Mesendoderm (in vitro differentiated cells): ENCODE measurements around the gene CARM1.
A peak's percentile ranks its signal among the peaks of the same experiment; 100 is the strongest.
"Not testable (repeated sequence)": the region's sequence is repeated elsewhere in the genome, so short reads cannot be mapped to it uniquely, and the experiment has no call there.

ENCODE experiments used
- DNase-seq: peaks from one replicate; pipeline ENCODE4 v3.0.0; 2013
- H2AK5ac ChIP-seq: 2 replicates; pipeline ENCODE4 v1.6.1; 2013; ENCODE audit warnings: low read length, inconsistent platforms
- H2BK120ac ChIP-seq: 2 replicates; pipeline ENCODE4 v1.6.1; 2013; ENCODE audit warnings: low read depth, mild to moderate bottlenecking, low read length, moderate library complexity, mixed read lengths
- H2BK15ac ChIP-seq: replicated peaks from 2 replicates; pipeline ENCODE4 v1.6.1; 2013; ENCODE audit warnings: low read depth, mild to moderate bottlenecking, moderate library complexity
- H2BK5ac ChIP-seq: 2 replicates; pipeline ENCODE4 v1.6.1; 2013; ENCODE audit warnings: low read length, inconsistent platforms
- H3K18ac ChIP-seq: 2 replicates; pipeline ENCODE4 v1.6.1; 2013; ENCODE audit warnings: mild to moderate bottlenecking, low read length, mixed read lengths
- H3K23ac ChIP-seq: one replicate; pipeline ENCODE4 v1.6.1; 2013; ENCODE audit warnings: low read length
- H3K27ac ChIP-seq: 2 replicates; pipeline ENCODE4 v1.5.1; 2013; ENCODE audit warnings: low read depth, mild to moderate bottlenecking, inconsistent platforms, low read length, moderate library complexity
- H3K27me3 ChIP-seq: 2 replicates; pipeline ENCODE4 v1.6.1; 2013; ENCODE audit warnings: low read length, control low read depth, mild to moderate bottlenecking, inconsistent platforms; ENCODE audit not compliant: insufficient read depth, poor library complexity
- H3K36me3 ChIP-seq: 2 replicates; pipeline ENCODE4 v1.6.1; 2013; ENCODE audit warnings: low read length, inconsistent platforms; ENCODE audit not compliant: control insufficient read depth, insufficient read depth
- H3K4ac ChIP-seq: one replicate; pipeline ENCODE4 v1.6.1; 2013; ENCODE audit warnings: low read depth, mild to moderate bottlenecking, low read length, moderate library complexity
- H3K4me1 ChIP-seq: 2 replicates; pipeline ENCODE4 v1.6.1; 2013; ENCODE audit warnings: low read depth, low read length, inconsistent platforms; ENCODE audit not compliant: control insufficient read depth
- H3K4me2 ChIP-seq: 2 replicates; pipeline ENCODE4 v1.6.1; 2013; ENCODE audit warnings: low read length
- H3K4me3 ChIP-seq: 2 replicates; pipeline ENCODE4 v1.5.1; 2013; ENCODE audit warnings: mild to moderate bottlenecking, low read length
- H3K56ac ChIP-seq: one replicate; pipeline ENCODE4 v1.6.1; 2013; ENCODE audit warnings: low read length
- H3K79me1 ChIP-seq: 2 replicates; pipeline ENCODE4 v1.6.1; 2013; ENCODE audit warnings: low read length, inconsistent platforms
- H3K79me2 ChIP-seq: 2 replicates; pipeline ENCODE4 v1.6.1; 2013; ENCODE audit warnings: mild to moderate bottlenecking, low read length; ENCODE audit not compliant: control insufficient read depth, insufficient read depth
- H3K9ac ChIP-seq: 2 replicates; pipeline ENCODE4 v1.6.1; 2013; ENCODE audit warnings: low read length, inconsistent platforms
- H4K5ac ChIP-seq: one replicate; pipeline ENCODE4 v1.6.1; 2013; ENCODE audit warnings: low read length
- H4K8ac ChIP-seq: one replicate; pipeline ENCODE4 v1.6.1; 2013; ENCODE audit warnings: low read depth, mild to moderate bottlenecking, control low read depth, low read length, moderate library complexity
- WGBS: extraction: QIAGEN DNeasy Blood & Tissue Kit; methylation state at CpG from one replicate; pipeline ENCODE4 v1.1.7; 2013; ENCODE audit warnings: low lambda C conversion rate, missing lambda C conversion rate; ENCODE audit not compliant: insufficient coverage; ENCODE audit errors: extremely low coverage; 5-methylcytosine and 5-hydroxymethylcytosine counted together

Gene CARM1

GRCh38 chr19:10866495-10866894, 4.9 kb upstream of the CARM1 start:
- H3K9ac ChIP-seq = no peak overlapping the region
- no peak for DNase-seq
- H3K79me2 ChIP-seq = no peaks in the 10 kb centered on the region
- H2BK120ac ChIP-seq = no peak overlapping the region
- H3K4me2 ChIP-seq = no peak overlapping the region
- no peaks in the 10 kb centered on the region for H3K79me1 ChIP-seq
- H3K27me3 ChIP-seq = no peaks in the 10 kb centered on the region
- no peak overlapping the region for H3K18ac ChIP-seq
- no peak overlapping the region for H4K8ac ChIP-seq
- H3K23ac ChIP-seq = no peak overlapping the region
- no peak overlapping the region for H2BK5ac ChIP-seq
- H3K36me3 ChIP-seq = no peaks in the 10 kb centered on the region
- no peaks in the 10 kb centered on the region for H3K4me1 ChIP-seq
- H2BK15ac ChIP-seq = no peak overlapping the region
- no CpG with 5 or more reads among the region's 10 CpGs for WGBS
- H3K27ac ChIP-seq = no peak overlapping the region
- H3K4me3 ChIP-seq = no peak overlapping the region
- H2AK5ac ChIP-seq = no peak overlapping the region
- H3K56ac ChIP-seq = no peak overlapping the region
- H3K4ac ChIP-seq = no peak overlapping the region
- no peak overlapping the region for H4K5ac ChIP-seq

- Histone ChIP-seq H4K5ac (no peak overlapping the region), H2AK5ac (no peak overlapping the region), H3K23ac (no peak overlapping the region), H3K79me1 (no peaks in the 10 kb centered on the region), H3K18ac (no peak overlapping the region), H3K27ac (no peak overlapping the region), H3K27me3 (no peaks in the 10 kb centered on the region), H3K79me2 (peaks cover 15% of the 10 kb centered on the region), H2BK120ac (no peak overlapping the region), H3K56ac (no peak overlapping the region), H3K36me3 (no peaks in the 10 kb centered on the region), H3K9ac (no peak overlapping the region), H3K4me2 (no peak overlapping the region), H3K4ac (no peak overlapping the region), H3K4me3 (no peak overlapping the region), H2BK5ac (no peak overlapping the region), H2BK15ac (no peak overlapping the region), H3K4me1 (no peaks in the 10 kb centered on the region), H4K8ac (no peak overlapping the region)
- WGBS = no CpG with 5 or more reads among the region's 10 CpGs
- DNase-seq = no peak
These were observed 2.3 kb upstream of the CARM1 start for GRCh38 chr19:10868872-10869547.

- H3K79me2 ChIP-seq = peaks cover 22% of the 10 kb centered on the region
- not testable (repeated sequence) for H3K27ac ChIP-seq, H3K79me1 ChIP-seq, H3K4ac ChIP-seq, H3K27me3 ChIP-seq, H4K8ac ChIP-seq, H3K4me1 ChIP-seq, H4K5ac ChIP-seq, H3K56ac ChIP-seq, H3K18ac ChIP-seq, H3K4me2 ChIP-seq, H2BK120ac ChIP-seq, DNase-seq, H3K9ac ChIP-seq, H3K36me3 ChIP-seq, H2BK5ac ChIP-seq, H3K4me3 ChIP-seq, H3K23ac ChIP-seq, H2BK15ac ChIP-seq, H2AK5ac ChIP-seq
- WGBS = no CpG with 5 or more reads among the region's 11 CpGs
These were observed 1.5 kb upstream of the CARM1 start for GRCh38 chr19:10869872-10870311.

- H3K4ac ChIP-seq = peak overlapping the region; percentile 25
- no peak for DNase-seq
- H3K9ac ChIP-seq = peak overlapping the region; percentile 62
- peak overlapping the region; percentile 16 for H2BK5ac ChIP-seq
- WGBS = no CpG with 5 or more reads among the region's 22 CpGs
- peaks cover 26% of the 10 kb centered on the region for H3K79me2 ChIP-seq
- H4K5ac ChIP-seq = no peak overlapping the region
- no peaks in the 10 kb centered on the region for H3K4me1 ChIP-seq
- no peak overlapping the region for H3K4me3 ChIP-seq
- no peak overlapping the region for H2BK15ac ChIP-seq
- no peaks in the 10 kb centered on the region for H3K27me3 ChIP-seq
- H3K56ac ChIP-seq = peak overlapping the region; percentile 88
- peak overlapping the region; percentile 96 for H3K27ac ChIP-seq
- H3K18ac ChIP-seq = peak overlapping the region; percentile 63
- no peak overlapping the region for H3K23ac ChIP-seq
- H2BK120ac ChIP-seq = no peak overlapping the region
- H3K4me2 ChIP-seq = peak overlapping the region; percentile 38
- H3K36me3 ChIP-seq = no peaks in the 10 kb centered on the region
- no peak overlapping the region for H2AK5ac ChIP-seq
- H4K8ac ChIP-seq = no peak overlapping the region
- peaks cover 2% of the 10 kb centered on the region for H3K79me1 ChIP-seq
These were observed 825 bp upstream of the CARM1 start for GRCh38 chr19:10870501-10870954.

- Histone ChIP-seq H4K5ac (no peak overlapping the region), H3K9ac (peak overlapping the region; percentile 95), H4K8ac (peak overlapping the region; percentile 87), H3K23ac (peak overlapping the region; percentile 89), H3K27ac (peak overlapping the region; percentile 84), H2AK5ac (no peak overlapping the region), H3K18ac (peak overlapping the region; percentile 95), H2BK120ac (peak overlapping the region; percentile 47), H3K27me3 (no peaks in the 10 kb centered on the region), H2BK5ac (peak overlapping the region; percentile 45), H3K4me3 (peak overlapping the region; percentile 85), H2BK15ac (no peak overlapping the region), H3K4ac (peak overlapping the region; percentile 97), H3K79me2 (peaks cover 36% of the 10 kb centered on the region), H3K56ac (peak overlapping the region; percentile 96), H3K36me3 (no peaks in the 10 kb centered on the region), H3K79me1 (peaks cover 8% of the 10 kb centered on the region), H3K4me2 (peak overlapping the region; percentile 89), H3K4me1 (no peaks in the 10 kb centered on the region)
- no peak for DNase-seq
- no CpG with 5 or more reads among the region's 90 CpGs for WGBS
These were observed 575 bp downstream of the CARM1 start for GRCh38 chr19:10871711-10872545.
